ENCODE measurements around the gene NFX1. TPM values are rescaled to one million over a fixed set of nuclear protein-coding genes. Genes with fewer than 3 reads are reported as not detected.

NFX1 gene
- total and polyA plus RNA-seq, 2 donors (not counting 1 experiment from before 2014, with no cell fraction given): 67.6 to 76.3 TPM

GRCh38 chr9:33270146-33270545 is 20.2 kb upstream of the NFX1 start:
- Mint-ChIP-seq H3K27me3 (no peaks in the 10 kb centered on the region), H3K27ac (no peak overlapping the region), H3K9me3 (ENCODE audit: insufficient read depth) (no peaks in the 10 kb centered on the region), H3K4me1 (peaks cover 19% of the 10 kb centered on the region), H3K4me3 (no peak overlapping the region)
- ATAC-seq (ENCODE audit: low read depth): no peak
- Histone ChIP-seq H3K27ac (ENCODE audit: low read length in 2 of 2) (no peak overlapping the region), H2AFZ (ENCODE audit: insufficient read depth, low read depth, low read length, poor library complexity, severe bottlenecking) (no peak overlapping the region), H3K4me2 (replicated peaks; ENCODE audit: low read depth, low read length, poor library complexity, severe bottlenecking) (no peak overlapping the region), H3K27me3 (replicated peaks in 1 of 4; ENCODE audit: control extremely low read depth in 1 of 4, control insufficient read depth in 3 of 4, insufficient read depth in 4 of 4, low read length in 3 of 4) (no peaks in the 10 kb centered on the region), H3K36me3 (replicated peaks in 1 of 2; ENCODE audit: control extremely low read depth in 1 of 2, control insufficient read depth in 1 of 2, extremely low read depth in 1 of 2, insufficient read depth in 2 of 2, low read length in 1 of 2) (peaks cover 5 to 63% of the 10 kb centered on the region in 2 experiments), H4K20me1 (ENCODE audit: control insufficient read depth, insufficient read depth, low read length, poor library complexity, severe bottlenecking) (no peaks in the 10 kb centered on the region), H3K4me3 (ENCODE audit: control extremely low read depth in 1 of 5, extremely low read depth in 1 of 5, insufficient read depth in 1 of 5, low read depth in 2 of 5, low read length in 4 of 5) (no peak overlapping the region), H3K9me3 (ENCODE audit: control extremely low read depth in 1 of 3, control insufficient read depth in 2 of 3, insufficient read depth in 1 of 3, low read length in 2 of 3) (no peaks in the 10 kb centered on the region), H3K9ac (ENCODE audit: low read length) (no peak overlapping the region), H3K79me2 (ENCODE audit: control insufficient read depth, insufficient read depth, low read length) (no peaks in the 10 kb centered on the region), H3K4me1 (ENCODE audit: control insufficient read depth in 2 of 2, insufficient read depth in 2 of 2, low read length in 2 of 2) (peaks cover 7% of the 10 kb centered on the region in 2 donors)
- POLR2A ChIA-PET: no interaction called here
- WGBS (ENCODE audit: insufficient coverage): no CpG with 5 or more reads among the region's 3 CpGs
- TF ChIP-seq EZH2 (IDR thresholded peaks at IDR 0.05; ENCODE audit: borderline replicate concordance, insufficient read depth, low read depth, low read length, poor library complexity, severe bottlenecking) (no peak), CTCF (IDR thresholded peaks at IDR 0.05) (no peak)
- no peak for DNase-seq
- intact Hi-C loops (cut with micrococcal nuclease): no loop called here
- CTCF ChIA-PET: no interaction called here

- intact Hi-C loops (cut with micrococcal nuclease): no loop called here
- peaks cover 6 to 75% of the 10 kb centered on the region in 2 experiments for H3K36me3 ChIP-seq (replicated peaks in 1 of 2; ENCODE audit: control extremely low read depth in 1 of 2, control insufficient read depth in 1 of 2, extremely low read depth in 1 of 2, insufficient read depth in 2 of 2, low read length in 1 of 2)
- POLR2A ChIA-PET: no interaction called here
These were observed 18.3 kb upstream of the NFX1 start for GRCh38 chr9:33272061-33272460.

More at GRCh38 chr9:33272061-33272460, 18.3 kb upstream of the NFX1 start:
- Histone ChIP-seq H3K4me2 (replicated peaks; ENCODE audit: low read depth, low read length, poor library complexity, severe bottlenecking) (no peak overlapping the region), H3K9ac (ENCODE audit: low read length) (no peak overlapping the region), H3K9me3 (ENCODE audit: control extremely low read depth in 1 of 3, control insufficient read depth in 2 of 3, insufficient read depth in 1 of 3, low read length in 2 of 3) (no peaks in the 10 kb centered on the region), H4K20me1 (ENCODE audit: control insufficient read depth, insufficient read depth, low read length, poor library complexity, severe bottlenecking) (no peaks in the 10 kb centered on the region), H3K4me3 (ENCODE audit: control extremely low read depth in 1 of 5, extremely low read depth in 1 of 5, insufficient read depth in 1 of 5, low read depth in 2 of 5, low read length in 4 of 5) (no peak overlapping the region), H2AFZ (ENCODE audit: insufficient read depth, low read depth, low read length, poor library complexity, severe bottlenecking) (no peak overlapping the region), H3K27ac (ENCODE audit: low read length in 2 of 2) (no peak overlapping the region), H3K79me2 (ENCODE audit: control insufficient read depth, insufficient read depth, low read length) (no peaks in the 10 kb centered on the region), H3K27me3 (replicated peaks in 1 of 4; ENCODE audit: control extremely low read depth in 1 of 4, control insufficient read depth in 3 of 4, insufficient read depth in 4 of 4, low read length in 3 of 4) (no peaks in the 10 kb centered on the region), H3K4me1 (ENCODE audit: control insufficient read depth in 2 of 2, insufficient read depth in 2 of 2, low read length in 2 of 2) (no peaks in the 10 kb centered on the region)
- no peaks in the 10 kb centered on the region for H3K9me3 Mint-ChIP-seq (ENCODE audit: insufficient read depth)
- no peak overlapping the region for H3K4me3 Mint-ChIP-seq
- DNase-seq (no peak), ATAC-seq (ENCODE audit: low read depth) (no peak)
- H3K4me1 Mint-ChIP-seq: peaks cover 6% of the 10 kb centered on the region
- CTCF ChIA-PET: interaction anchor here (0.7 to 2.7 kb wide), 2 partner anchors 15 to 233 kb away, joined by 3 to 10 read pairs; no protein-coding TSS in a partner anchor
- H3K27ac Mint-ChIP-seq: no peak overlapping the region
- no CpG with 5 or more reads among the region's 1 CpG for WGBS (ENCODE audit: insufficient coverage)
- H3K27me3 Mint-ChIP-seq: no peaks in the 10 kb centered on the region
- TF ChIP-seq EZH2 (IDR thresholded peaks at IDR 0.05; ENCODE audit: borderline replicate concordance, insufficient read depth, low read depth, low read length, poor library complexity, severe bottlenecking) (no peak), CTCF (IDR thresholded peaks at IDR 0.05) (no peak)
